Stimulated activated CD4-positive, alpha-beta T cell treated with anti-CD3 and anti-CD28 coated beads, TNF-alpha, amount 100 ng/mL, for 48 hours (primary cell): ENCODE measurements around the gene OAS2.

ENCODE experiments used
- DNase-seq, 3 donors: peaks; one replicate each; pipeline ENCODE4 v3.0.0-alpha.2; 2020; ENCODE audit warnings: low read depth in 3 of 3

The OAS2 gene

GRCh38 chr12:113057565-113058485, 79.5 kb downstream of the OAS2 start:
- no peak for DNase-seq

GRCh38 chr12:113058553-113058952, 80.2 kb downstream of the OAS2 start:
- DNase-seq = no peak

GRCh38 chr12:113059071-113059595, 80.8 kb downstream of the OAS2 start:
- no peak for DNase-seq

- no peak for DNase-seq
These were observed 82.1 kb downstream of the OAS2 start for GRCh38 chr12:113060336-113060960.

GRCh38 chr12:113061061-113061694, 82.9 kb downstream of the OAS2 start:
- DNase-seq = no peak
